ENCODE measurements around the gene ATRNL1. TPM values are rescaled to one million over a fixed set of nuclear protein-coding genes. Genes with fewer than 3 reads are reported as not detected.

The ATRNL1 gene
- total RNA-seq, 1 experiment from 2014 or later: 28.7 TPM

DNA sequence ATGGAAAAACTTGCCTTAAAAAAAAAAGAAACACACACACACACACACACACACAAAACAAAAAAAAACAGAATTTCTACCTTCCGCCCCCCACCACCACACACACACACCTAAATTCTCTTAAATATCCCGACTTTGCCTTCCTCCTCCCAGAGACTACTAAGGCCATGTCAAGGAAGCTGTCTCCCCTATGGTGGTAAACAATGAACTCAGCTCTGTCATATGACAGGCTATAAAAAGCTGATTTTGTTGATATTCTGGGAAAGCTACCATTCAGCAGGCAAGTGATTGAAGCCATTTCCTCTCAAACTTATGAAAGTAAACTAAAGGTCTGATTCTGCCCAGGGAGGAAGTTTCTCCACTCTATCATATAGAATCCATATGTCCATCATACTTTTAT, 708.8 kb downstream of the ATRNL1 start (continued):
- no peak for TF ChIP-seq PRDM15 (CRISPR knock-in tag; IDR thresholded peaks at IDR 0.05)

DNA sequence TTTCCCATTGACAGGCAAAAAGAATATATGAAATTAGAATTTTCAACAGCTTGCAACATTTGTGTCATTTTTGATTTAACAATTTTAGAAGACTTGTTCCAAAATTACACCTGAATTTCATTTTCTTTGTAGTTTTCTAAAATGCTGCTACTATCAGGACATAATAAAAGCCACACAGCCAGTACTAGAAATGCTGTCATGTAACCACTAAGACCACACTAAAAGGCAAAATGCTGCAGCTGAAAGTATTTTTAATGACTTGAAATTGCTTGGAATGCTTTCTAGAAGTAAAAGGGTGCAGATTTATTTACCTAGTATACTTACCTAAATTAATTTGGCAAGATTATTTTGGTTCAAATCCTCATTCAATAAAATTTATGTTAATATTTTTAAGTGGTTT, 709.7 kb downstream of the ATRNL1 start:
- ATAC-seq (no peak), DNase-seq (ENCODE audit: low spot score) (no peak)
- H3K36me3 Mint-ChIP-seq: no peaks in the 10 kb centered on the region
- no peak overlapping the region for H3K4me3 Mint-ChIP-seq
- TF ChIP-seq ZNF121 (CRISPR knock-in tag; IDR thresholded peaks at IDR 0.05) (no peak), AFF4 (CRISPR knock-in tag; IDR thresholded peaks at IDR 0.05; ENCODE audit: borderline replicate concordance) (no peak), TEAD4 (CRISPR knock-in tag; IDR thresholded peaks at IDR 0.05) (no peak)
- peaks cover 44% of the 10 kb centered on the region for H3K4me1 Mint-ChIP-seq
- H3K9me3 Mint-ChIP-seq: peaks cover 10% of the 10 kb centered on the region
- POLR2A ChIA-PET: no interaction called here
- H3K27ac Mint-ChIP-seq: no peak overlapping the region
- CTCF ChIA-PET: no interaction called here
- peaks cover 4% of the 10 kb centered on the region; the same call in 1 of the 2 replicates for H3K27me3 Mint-ChIP-seq (ENCODE audit: low read depth)

DNA sequence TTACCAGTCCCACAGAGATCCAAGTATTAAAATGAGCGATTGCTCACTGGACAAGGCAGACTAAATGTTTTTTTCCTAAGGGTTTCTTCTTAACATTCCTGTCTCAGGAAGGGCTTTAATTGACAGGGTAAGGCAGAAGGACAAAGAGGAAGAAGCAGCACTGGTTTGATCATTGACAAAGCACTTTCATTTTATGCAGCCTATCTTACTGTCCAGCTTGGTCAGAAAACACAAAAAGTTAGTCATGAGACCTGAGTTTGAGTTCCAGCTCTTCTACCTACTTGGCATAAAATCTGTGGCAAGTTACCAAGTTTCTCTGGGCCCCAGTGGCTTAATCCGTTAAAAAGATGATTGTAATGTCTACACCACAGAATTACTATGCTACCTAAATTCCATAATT, 721.4 kb downstream of the ATRNL1 start:
- ChIA-PET CTCF (no interaction called here), POLR2A (no interaction called here)
- no peak for DNase-seq (ENCODE audit: low spot score)
- no peak for ATAC-seq
- H3K9me3 Mint-ChIP-seq: no peaks in the 10 kb centered on the region
- no peaks in the 10 kb centered on the region for H3K36me3 Mint-ChIP-seq
- H3K4me1 Mint-ChIP-seq: peaks cover 6% of the 10 kb centered on the region
- no peaks in the 10 kb centered on the region for H3K27me3 Mint-ChIP-seq (ENCODE audit: low read depth)
- no peak for TF ChIP-seq ETV6 (CRISPR knock-in tag; IDR thresholded peaks at IDR 0.05)
- TF ChIP-seq, protein P1, sequence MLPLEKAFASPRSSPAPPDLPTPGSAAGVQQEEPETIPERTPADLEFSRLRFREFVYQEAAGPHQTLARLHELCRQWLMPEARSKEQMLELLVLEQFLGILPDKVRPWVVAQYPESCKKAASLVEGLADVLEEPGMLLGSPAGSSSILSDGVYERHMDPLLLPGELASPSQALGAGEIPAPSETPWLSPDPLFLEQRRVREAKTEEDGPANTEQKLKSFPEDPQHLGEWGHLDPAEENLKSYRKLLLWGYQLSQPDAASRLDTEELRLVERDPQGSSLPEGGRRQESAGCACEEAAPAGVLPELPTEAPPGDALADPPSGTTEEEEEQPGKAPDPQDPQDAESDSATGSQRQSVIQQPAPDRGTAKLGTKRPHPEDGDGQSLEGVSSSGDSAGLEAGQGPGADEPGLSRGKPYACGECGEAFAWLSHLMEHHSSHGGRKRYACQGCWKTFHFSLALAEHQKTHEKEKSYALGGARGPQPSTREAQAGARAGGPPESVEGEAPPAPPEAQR (CRISPR knock-in tag; IDR thresholded peaks at IDR 0.05): no peak
- TF ChIP-seq CREM (CRISPR knock-in tag; IDR thresholded peaks at IDR 0.05): no peak
- TF ChIP-seq, protein P2, sequence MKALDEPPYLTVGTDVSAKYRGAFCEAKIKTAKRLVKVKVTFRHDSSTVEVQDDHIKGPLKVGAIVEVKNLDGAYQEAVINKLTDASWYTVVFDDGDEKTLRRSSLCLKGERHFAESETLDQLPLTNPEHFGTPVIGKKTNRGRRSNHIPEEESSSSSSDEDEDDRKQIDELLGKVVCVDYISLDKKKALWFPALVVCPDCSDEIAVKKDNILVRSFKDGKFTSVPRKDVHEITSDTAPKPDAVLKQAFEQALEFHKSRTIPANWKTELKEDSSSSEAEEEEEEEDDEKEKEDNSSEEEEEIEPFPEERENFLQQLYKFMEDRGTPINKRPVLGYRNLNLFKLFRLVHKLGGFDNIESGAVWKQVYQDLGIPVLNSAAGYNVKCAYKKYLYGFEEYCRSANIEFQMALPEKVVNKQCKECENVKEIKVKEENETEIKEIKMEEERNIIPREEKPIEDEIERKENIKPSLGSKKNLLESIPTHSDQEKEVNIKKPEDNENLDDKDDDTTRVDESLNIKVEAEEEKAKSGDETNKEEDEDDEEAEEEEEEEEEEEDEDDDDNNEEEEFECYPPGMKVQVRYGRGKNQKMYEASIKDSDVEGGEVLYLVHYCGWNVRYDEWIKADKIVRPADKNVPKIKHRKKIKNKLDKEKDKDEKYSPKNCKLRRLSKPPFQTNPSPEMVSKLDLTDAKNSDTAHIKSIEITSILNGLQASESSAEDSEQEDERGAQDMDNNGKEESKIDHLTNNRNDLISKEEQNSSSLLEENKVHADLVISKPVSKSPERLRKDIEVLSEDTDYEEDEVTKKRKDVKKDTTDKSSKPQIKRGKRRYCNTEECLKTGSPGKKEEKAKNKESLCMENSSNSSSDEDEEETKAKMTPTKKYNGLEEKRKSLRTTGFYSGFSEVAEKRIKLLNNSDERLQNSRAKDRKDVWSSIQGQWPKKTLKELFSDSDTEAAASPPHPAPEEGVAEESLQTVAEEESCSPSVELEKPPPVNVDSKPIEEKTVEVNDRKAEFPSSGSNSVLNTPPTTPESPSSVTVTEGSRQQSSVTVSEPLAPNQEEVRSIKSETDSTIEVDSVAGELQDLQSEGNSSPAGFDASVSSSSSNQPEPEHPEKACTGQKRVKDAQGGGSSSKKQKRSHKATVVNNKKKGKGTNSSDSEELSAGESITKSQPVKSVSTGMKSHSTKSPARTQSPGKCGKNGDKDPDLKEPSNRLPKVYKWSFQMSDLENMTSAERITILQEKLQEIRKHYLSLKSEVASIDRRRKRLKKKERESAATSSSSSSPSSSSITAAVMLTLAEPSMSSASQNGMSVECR (CRISPR knock-in tag; IDR thresholded peaks at IDR 0.05; ENCODE audit: borderline replicate concordance): no peak
- no peak for TF ChIP-seq NFE2L1 (CRISPR knock-in tag; IDR thresholded peaks at IDR 0.05)
- no peak for TF ChIP-seq MAX (CRISPR knock-in tag; IDR thresholded peaks at IDR 0.05)
- TF ChIP-seq CDX4 (CRISPR knock-in tag; IDR thresholded peaks at IDR 0.05; ENCODE audit: borderline replicate concordance): no peak
- no peak for TF ChIP-seq IRF2 (CRISPR knock-in tag; IDR thresholded peaks at IDR 0.05; ENCODE audit: borderline replicate concordance, low read depth)
- no peak overlapping the region for H3K27ac Mint-ChIP-seq
- H3K4me3 Mint-ChIP-seq: no peak overlapping the region
